HUES6 (cell line): ENCODE measurements around the gene PADI2.

Source experiments
- H3K27ac ChIP-seq: 2 replicates; pipeline ENCODE4 v1.7.0; 2013; ENCODE audit warnings: low read depth, mild to moderate bottlenecking, low read length, inconsistent platforms
- H3K27me3 ChIP-seq: 2 replicates; pipeline ENCODE4 v1.6.1; 2013; ENCODE audit warnings: low read length; ENCODE audit not compliant: control insufficient read depth, insufficient read depth
- H3K36me3 ChIP-seq: 2 replicates; pipeline ENCODE4 v1.6.1; 2013; ENCODE audit warnings: low read length; ENCODE audit not compliant: control insufficient read depth, insufficient read depth
- H3K4me1 ChIP-seq: 2 replicates; pipeline ENCODE4 v1.6.1; 2013; ENCODE audit warnings: low read length; ENCODE audit not compliant: control insufficient read depth, insufficient read depth
- H3K4me3 ChIP-seq: 2 replicates; pipeline ENCODE4 v1.5.1; 2013; ENCODE audit warnings: low read depth, low read length
- H3K9ac ChIP-seq: one replicate; pipeline ENCODE4 v1.6.1; 2013; ENCODE audit warnings: mild to moderate bottlenecking, low read length
- H3K9me3 ChIP-seq: 2 replicates; pipeline ENCODE4 v1.6.1; 2013; ENCODE audit warnings: low read depth, low read length; ENCODE audit not compliant: control insufficient read depth, insufficient read depth

PADI2 gene

GRCh38 chr1:17039522-17039921, 79.7 kb downstream of the PADI2 start:
- Histone ChIP-seq H3K9ac (no peak overlapping the region), H3K9me3 (no peaks in the 10 kb centered on the region), H3K27ac (no peak overlapping the region), H3K4me3 (no peak overlapping the region), H3K27me3 (no peaks in the 10 kb centered on the region), H3K4me1 (no peaks in the 10 kb centered on the region), H3K36me3 (peaks cover 56% of the 10 kb centered on the region)

GRCh38 chr1:17033481-17033880, 85.8 kb downstream of the PADI2 start:
- H3K36me3 ChIP-seq = peaks cover 56% of the 10 kb centered on the region

GRCh38 chr1:17032741-17033140, 86.5 kb downstream of the PADI2 start:
- Histone ChIP-seq H3K27ac (no peak overlapping the region), H3K4me1 (no peaks in the 10 kb centered on the region), H3K4me3 (no peak overlapping the region), H3K27me3 (no peaks in the 10 kb centered on the region), H3K9me3 (no peaks in the 10 kb centered on the region), H3K36me3 (peaks cover 59% of the 10 kb centered on the region), H3K9ac (no peak overlapping the region)

More at GRCh38 chr1:17033481-17033880, 85.8 kb downstream of the PADI2 start:
- no peak overlapping the region for H3K27ac ChIP-seq
- H3K9ac ChIP-seq = no peak overlapping the region
- H3K27me3 ChIP-seq = no peaks in the 10 kb centered on the region
- H3K4me1 ChIP-seq = no peaks in the 10 kb centered on the region
- H3K4me3 ChIP-seq = no peak overlapping the region
- no peaks in the 10 kb centered on the region for H3K9me3 ChIP-seq

GRCh38 chr1:17031436-17031835, 87.8 kb downstream of the PADI2 start:
- H3K27me3 ChIP-seq = no peaks in the 10 kb centered on the region
- H3K9me3 ChIP-seq = no peaks in the 10 kb centered on the region
- H3K4me3 ChIP-seq = no peak overlapping the region
- peaks cover 68% of the 10 kb centered on the region for H3K36me3 ChIP-seq
- H3K27ac ChIP-seq = no peak overlapping the region
- no peaks in the 10 kb centered on the region for H3K4me1 ChIP-seq
- H3K9ac ChIP-seq = no peak overlapping the region

- Histone ChIP-seq H3K9ac (no peak overlapping the region), H3K27ac (no peak overlapping the region), H3K4me1 (no peaks in the 10 kb centered on the region), H3K36me3 (peaks cover 80% of the 10 kb centered on the region), H3K27me3 (no peaks in the 10 kb centered on the region), H3K9me3 (no peaks in the 10 kb centered on the region), H3K4me3 (no peak overlapping the region)
Observed at GRCh38 chr1:17030206-17030605, 89.0 kb downstream of the PADI2 start.

- H3K4me3 ChIP-seq = no peak overlapping the region
- no peaks in the 10 kb centered on the region for H3K4me1 ChIP-seq
- no peaks in the 10 kb centered on the region for H3K9me3 ChIP-seq
- H3K27ac ChIP-seq = no peak overlapping the region
- no peak overlapping the region for H3K9ac ChIP-seq
- H3K27me3 ChIP-seq = no peaks in the 10 kb centered on the region
- peaks cover 91% of the 10 kb centered on the region for H3K36me3 ChIP-seq
Observed at GRCh38 chr1:17028662-17029188, 90.5 kb downstream of the PADI2 start.

GRCh38 chr1:17027900-17028299, 91.4 kb downstream of the PADI2 start:
- no peak overlapping the region for H3K9ac ChIP-seq
- no peaks in the 10 kb centered on the region for H3K27me3 ChIP-seq
- no peaks in the 10 kb centered on the region for H3K9me3 ChIP-seq
- no peak overlapping the region for H3K4me3 ChIP-seq
- no peak overlapping the region for H3K27ac ChIP-seq
- peaks cover 93% of the 10 kb centered on the region for H3K36me3 ChIP-seq
- no peaks in the 10 kb centered on the region for H3K4me1 ChIP-seq

- H3K9ac ChIP-seq = no peak overlapping the region
- H3K36me3 ChIP-seq = peaks cover 93% of the 10 kb centered on the region
- H3K27ac ChIP-seq = no peak overlapping the region
Observed at GRCh38 chr1:17027403-17027802, 91.8 kb downstream of the PADI2 start.

GRCh38 chr1:17024721-17025120, 94.5 kb downstream of the PADI2 start:
- Histone ChIP-seq H3K36me3 (peaks cover 97% of the 10 kb centered on the region), H3K9me3 (no peaks in the 10 kb centered on the region), H3K4me3 (no peak overlapping the region), H3K9ac (no peak overlapping the region), H3K4me1 (no peaks in the 10 kb centered on the region), H3K27ac (no peak overlapping the region), H3K27me3 (no peaks in the 10 kb centered on the region)

More at GRCh38 chr1:17027403-17027802, 91.8 kb downstream of the PADI2 start:
- no peak overlapping the region for H3K4me3 ChIP-seq
- H3K9me3 ChIP-seq = no peaks in the 10 kb centered on the region
- H3K27me3 ChIP-seq = no peaks in the 10 kb centered on the region
- H3K4me1 ChIP-seq = no peaks in the 10 kb centered on the region

- no peak overlapping the region for H3K4me3 ChIP-seq
- H3K27ac ChIP-seq = no peak overlapping the region
- H3K27me3 ChIP-seq = no peaks in the 10 kb centered on the region
- H3K9me3 ChIP-seq = no peaks in the 10 kb centered on the region
- no peaks in the 10 kb centered on the region for H3K4me1 ChIP-seq
- no peak overlapping the region for H3K9ac ChIP-seq
- H3K36me3 ChIP-seq = peaks cover 99% of the 10 kb centered on the region
Observed at GRCh38 chr1:17023573-17023972, 95.7 kb downstream of the PADI2 start.

- Histone ChIP-seq H3K9ac (no peak overlapping the region), H3K27me3 (no peaks in the 10 kb centered on the region), H3K9me3 (no peaks in the 10 kb centered on the region), H3K4me3 (no peak overlapping the region), H3K36me3 (peaks cover 99% of the 10 kb centered on the region), H3K4me1 (no peaks in the 10 kb centered on the region), H3K27ac (no peak overlapping the region)
Observed at GRCh38 chr1:17023102-17023501, 96.1 kb downstream of the PADI2 start.

- Histone ChIP-seq H3K4me1 (no peaks in the 10 kb centered on the region), H3K9ac (no peak overlapping the region), H3K27ac (no peak overlapping the region), H3K27me3 (no peaks in the 10 kb centered on the region), H3K36me3 (peaks cover 89% of the 10 kb centered on the region), H3K4me3 (no peak overlapping the region), H3K9me3 (no peaks in the 10 kb centered on the region)
Observed at GRCh38 chr1:17021896-17022295, 97.4 kb downstream of the PADI2 start.
